Upper lobe of left lung (tissue), 4 donors: ENCODE measurements around the gene GMDS.

Experiments used
- EP300 ChIP-seq, 4 donors: sonication (generic); formaldehyde crosslinking; IDR thresholded peaks; one replicate each; pipeline ENCODE4 v1.5.1; 2017; ENCODE audit warnings: antibody characterized with exemption in 4 of 4, control low read depth in 2 of 4
- POLR2A ChIP-seq, 4 donors: fragments of 450-650 bp; IDR thresholded peaks; one replicate each; pipeline ENCODE4 v1.5.1; 2016 to 2017; ENCODE audit warnings: antibody characterized with exemption in 4 of 4, mild to moderate bottlenecking in 2 of 4
- POLR2AphosphoS5 ChIP-seq, 2 donors: sonication (generic); formaldehyde crosslinking; IDR thresholded peaks; one replicate each; pipeline ENCODE4 v1.5.1; 2017; ENCODE audit warnings: antibody characterized with exemption in 2 of 2
- TF ChIP-seq, protein P1 (sequence below), 6 experiments: fragments of 450-650 bp in 4 of 6; fragments of 200-600 bp in 2 of 6; sonication (generic) in 2 of 6; IDR thresholded peaks; one replicate each; pipeline ENCODE4 v1.5.1; 2016 to 2019; ENCODE audit warnings: antibody characterized with exemption in 6 of 6

DNA sequence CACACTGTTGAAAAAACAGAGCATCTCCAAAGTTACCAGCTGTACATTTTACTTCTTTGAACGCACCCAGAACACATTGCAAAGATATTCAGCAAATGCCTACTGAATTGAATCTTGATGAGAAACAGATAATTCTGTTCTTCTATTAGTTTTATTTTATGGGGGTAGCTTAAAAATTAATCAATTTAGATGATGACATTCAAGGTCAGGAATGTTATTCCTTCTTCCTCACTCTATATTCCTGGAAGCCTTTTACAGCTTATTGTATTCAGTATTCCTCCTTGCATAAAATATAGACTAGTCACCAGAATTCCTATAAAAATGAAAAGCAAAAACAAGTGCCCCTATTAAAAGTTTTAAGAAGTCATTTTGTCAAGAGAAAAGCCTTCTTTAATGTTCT lies 21.4 kb upstream of the GMDS start:
- TF ChIP-seq, protein P1, sequence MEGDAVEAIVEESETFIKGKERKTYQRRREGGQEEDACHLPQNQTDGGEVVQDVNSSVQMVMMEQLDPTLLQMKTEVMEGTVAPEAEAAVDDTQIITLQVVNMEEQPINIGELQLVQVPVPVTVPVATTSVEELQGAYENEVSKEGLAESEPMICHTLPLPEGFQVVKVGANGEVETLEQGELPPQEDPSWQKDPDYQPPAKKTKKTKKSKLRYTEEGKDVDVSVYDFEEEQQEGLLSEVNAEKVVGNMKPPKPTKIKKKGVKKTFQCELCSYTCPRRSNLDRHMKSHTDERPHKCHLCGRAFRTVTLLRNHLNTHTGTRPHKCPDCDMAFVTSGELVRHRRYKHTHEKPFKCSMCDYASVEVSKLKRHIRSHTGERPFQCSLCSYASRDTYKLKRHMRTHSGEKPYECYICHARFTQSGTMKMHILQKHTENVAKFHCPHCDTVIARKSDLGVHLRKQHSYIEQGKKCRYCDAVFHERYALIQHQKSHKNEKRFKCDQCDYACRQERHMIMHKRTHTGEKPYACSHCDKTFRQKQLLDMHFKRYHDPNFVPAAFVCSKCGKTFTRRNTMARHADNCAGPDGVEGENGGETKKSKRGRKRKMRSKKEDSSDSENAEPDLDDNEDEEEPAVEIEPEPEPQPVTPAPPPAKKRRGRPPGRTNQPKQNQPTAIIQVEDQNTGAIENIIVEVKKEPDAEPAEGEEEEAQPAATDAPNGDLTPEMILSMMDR (IDR thresholded peaks at IDR 0.05) = no peak
- TF ChIP-seq EP300 (IDR thresholded peaks at IDR 0.05) = no peak
- TF ChIP-seq POLR2A (IDR thresholded peaks at IDR 0.05) = no peak
- TF ChIP-seq POLR2AphosphoS5 (IDR thresholded peaks at IDR 0.05) = no peak
